IgD-negative memory B cell (primary cell): ENCODE measurements around the gene CRHR1. TPM values are rescaled to one million over a fixed set of nuclear protein-coding genes. Genes with fewer than 3 reads are reported as not detected.
A peak's percentile ranks its signal among the peaks of the same experiment; 100 is the strongest.

Experiments used
- H3K27ac Mint-ChIP-seq, 3 donors: one replicate each; pipeline ENCODE4 v1.8.0; 2020 to 2022; ENCODE audit warnings: mild to moderate bottlenecking in 3 of 3, mixed read lengths in 3 of 3, moderate library complexity in 1 of 3
- H3K27me3 Mint-ChIP-seq: one replicate; pipeline ENCODE4 v1.8.0; 2021; ENCODE audit warnings: mixed read lengths
- H3K36me3 Mint-ChIP-seq: one replicate; pipeline ENCODE4 v1.8.0; 2020; ENCODE audit warnings: mild to moderate bottlenecking, mixed read lengths
- H3K4me1 Mint-ChIP-seq, 3 donors: one replicate each; pipeline ENCODE4 v1.8.0; 2020 to 2022; ENCODE audit warnings: mixed read lengths in 3 of 3, mild to moderate bottlenecking in 1 of 3
- H3K4me3 Mint-ChIP-seq, 4 donors: one replicate each; pipeline ENCODE4 v1.8.0; 2020 to 2022; ENCODE audit warnings: mild to moderate bottlenecking in 4 of 4, mixed read lengths in 4 of 4, moderate library complexity in 3 of 4
- H3K9me3 Mint-ChIP-seq, 3 donors: one replicate each; pipeline ENCODE4 v1.8.0; 2020 to 2021; ENCODE audit warnings: mixed read lengths in 3 of 3, mild to moderate bottlenecking in 1 of 3
- polyA plus RNA-seq: library from polyadenylated mRNA; unstranded; fragments of 300-500 nt; fragmentation: Illumina TruSeq; gene quantifications from one replicate; pipeline ENCODE4 v1.2.3, GENCODE V29; 2021

CRHR1 gene
- polyA plus RNA-seq, 1 donor from 2014 or later, result not detected

GRCh38 chr17:45863857-45864654, 79.9 kb downstream of the CRHR1 start:
- Mint-ChIP-seq H3K27me3 (peaks cover 30% of the 10 kb centered on the region), H3K27ac (no peak overlapping the region), H3K9me3 (peaks cover 0 to 2% (median 2%) of the 10 kb centered on the region in 3 donors), H3K4me3 (no peak overlapping the region), H3K4me1 (no peaks in the 10 kb centered on the region), H3K36me3 (peaks cover 4% of the 10 kb centered on the region)

GRCh38 chr17:45867171-45867570, 83.1 kb downstream of the CRHR1 start:
- Mint-ChIP-seq H3K4me3 (no peak overlapping the region), H3K4me1 (peaks cover 0 to 1% (median 0%) of the 10 kb centered on the region in 3 donors), H3K27ac (no peak overlapping the region), H3K9me3 (peaks cover 0 to 5% (median under 1%) of the 10 kb centered on the region in 3 donors), H3K36me3 (peaks cover 4% of the 10 kb centered on the region), H3K27me3 (peaks cover 32% of the 10 kb centered on the region)

- Mint-ChIP-seq H3K27ac (no peak overlapping the region), H3K36me3 (peaks cover 4% of the 10 kb centered on the region), H3K4me1 (peaks cover 0 to 1% (median 0%) of the 10 kb centered on the region in 3 donors), H3K4me3 (no peak overlapping the region), H3K9me3 (peaks cover 0 to 5% (median 0%) of the 10 kb centered on the region in 3 donors), H3K27me3 (peaks cover 32% of the 10 kb centered on the region)
These were observed 83.6 kb downstream of the CRHR1 start for GRCh38 chr17:45867702-45868101.

GRCh38 chr17:45868276-45868675, 84.2 kb downstream of the CRHR1 start:
- Mint-ChIP-seq H3K27me3 (peaks cover 31% of the 10 kb centered on the region), H3K4me3 (no peak overlapping the region), H3K27ac (no peak overlapping the region), H3K4me1 (peaks cover 0 to 1% (median 0%) of the 10 kb centered on the region in 3 donors), H3K36me3 (peaks cover 4% of the 10 kb centered on the region), H3K9me3 (peaks cover 0 to 5% (median 0%) of the 10 kb centered on the region in 3 donors)

GRCh38 chr17:45869676-45870341, 85.7 kb downstream of the CRHR1 start:
- H3K4me1 Mint-ChIP-seq, result peaks cover 0 to 4% (median 1%) of the 10 kb centered on the region in 3 donors
- H3K36me3 Mint-ChIP-seq, result peaks cover 4% of the 10 kb centered on the region
- H3K4me3 Mint-ChIP-seq, result no peak overlapping the region
- no peak overlapping the region for H3K27ac Mint-ChIP-seq
- H3K9me3 Mint-ChIP-seq, result peaks cover 0 to 3% (median 0%) of the 10 kb centered on the region in 3 donors
- peaks cover 21% of the 10 kb centered on the region for H3K27me3 Mint-ChIP-seq

GRCh38 chr17:45870342-45870974, 86.3 kb downstream of the CRHR1 start:
- peaks cover 21% of the 10 kb centered on the region for H3K27me3 Mint-ChIP-seq
- peaks cover 0 to 4% (median 1%) of the 10 kb centered on the region in 3 donors for H3K4me1 Mint-ChIP-seq
- H3K27ac Mint-ChIP-seq, result no peak overlapping the region
- H3K4me3 Mint-ChIP-seq, result no peak overlapping the region
- H3K36me3 Mint-ChIP-seq, result peaks cover 4% of the 10 kb centered on the region
- H3K9me3 Mint-ChIP-seq, result peaks cover 0 to 3% (median 0%) of the 10 kb centered on the region in 3 donors

- Mint-ChIP-seq H3K4me1 (peaks cover 0 to 4% (median 1%) of the 10 kb centered on the region in 3 donors), H3K4me3 (peak overlapping the region in 1 of 4 donors; percentile 70)
These were observed 87.6 kb downstream of the CRHR1 start for GRCh38 chr17:45871718-45872117.

GRCh38 chr17:45873728-45874127, 89.6 kb downstream of the CRHR1 start:
- Mint-ChIP-seq H3K4me3 (no peak overlapping the region), H3K4me1 (peaks cover 0 to 4% (median 1%) of the 10 kb centered on the region in 3 donors), H3K27me3 (peaks cover 23% of the 10 kb centered on the region), H3K27ac (no peak overlapping the region), H3K36me3 (no peaks in the 10 kb centered on the region), H3K9me3 (peaks cover 2 to 4% (median 3%) of the 10 kb centered on the region in 3 donors)

More at GRCh38 chr17:45871718-45872117, 87.6 kb downstream of the CRHR1 start:
- Mint-ChIP-seq H3K27me3 (peaks cover 23% of the 10 kb centered on the region), H3K36me3 (peaks cover 4% of the 10 kb centered on the region), H3K27ac (no peak overlapping the region), H3K9me3 (peaks cover 0 to 3% (median 0%) of the 10 kb centered on the region in 3 donors)

- Mint-ChIP-seq H3K4me1 (peaks cover 0 to 4% (median 1%) of the 10 kb centered on the region in 3 donors), H3K36me3 (no peaks in the 10 kb centered on the region), H3K27me3 (peaks cover 23% of the 10 kb centered on the region), H3K9me3 (peaks cover 2 to 4% (median 3%) of the 10 kb centered on the region in 3 donors), H3K27ac (no peak overlapping the region), H3K4me3 (no peak overlapping the region)
These were observed 90.0 kb downstream of the CRHR1 start for GRCh38 chr17:45874151-45874550.

- Mint-ChIP-seq H3K27ac (no peak overlapping the region), H3K9me3 (peaks cover 2 to 4% (median 4%) of the 10 kb centered on the region in 3 donors), H3K4me1 (peaks cover 0 to 4% (median 0%) of the 10 kb centered on the region in 3 donors), H3K36me3 (no peaks in the 10 kb centered on the region), H3K4me3 (no peak overlapping the region), H3K27me3 (peaks cover 20% of the 10 kb centered on the region)
These were observed 92.4 kb downstream of the CRHR1 start for GRCh38 chr17:45876539-45876938.

- Mint-ChIP-seq H3K4me1 (peaks cover 0 to 4% (median 0%) of the 10 kb centered on the region in 3 donors), H3K36me3 (no peaks in the 10 kb centered on the region), H3K27ac (no peak overlapping the region), H3K9me3 (peaks cover 2 to 4% (median 4%) of the 10 kb centered on the region in 3 donors), H3K4me3 (no peak overlapping the region), H3K27me3 (peaks cover 14% of the 10 kb centered on the region)
These were observed 93.3 kb downstream of the CRHR1 start for GRCh38 chr17:45877467-45877866.

- Mint-ChIP-seq H3K9me3 (peaks cover 3 to 19% (median 10%) of the 10 kb centered on the region in 3 donors), H3K4me3 (no peak overlapping the region), H3K4me1 (no peaks in the 10 kb centered on the region), H3K27me3 (peaks cover 9% of the 10 kb centered on the region), H3K36me3 (peaks cover 2% of the 10 kb centered on the region), H3K27ac (no peak overlapping the region)
These were observed 98.9 kb downstream of the CRHR1 start for GRCh38 chr17:45883063-45883462.
